GM12801 (cell line): Measurements from ENCODE around the gene NMD3.

Source experiments
- CTCF ChIP-seq: IDR thresholded peaks from one replicate; pipeline ENCODE4 v1.5.1; 2011; ENCODE audit warnings: control low read depth; ENCODE audit not compliant: insufficient read length; ENCODE audit errors: extremely low read depth

The NMD3 gene

GRCh38 chr3:161271646-161272045, 50.5 kb downstream of the NMD3 start:
- TF ChIP-seq CTCF = no peak

GRCh38 chr3:161272524-161272923, 51.4 kb downstream of the NMD3 start:
- TF ChIP-seq CTCF = no peak

GRCh38 chr3:161273589-161274218, 52.6 kb downstream of the NMD3 start:
- no peak for TF ChIP-seq CTCF

- no peak for TF ChIP-seq CTCF
These were observed 53.7 kb downstream of the NMD3 start for GRCh38 chr3:161274691-161275298.

- no peak for TF ChIP-seq CTCF
These were observed 54.8 kb downstream of the NMD3 start for GRCh38 chr3:161275919-161276318.

- TF ChIP-seq CTCF = no peak
These were observed 63.9 kb downstream of the NMD3 start for GRCh38 chr3:161284989-161285388.

GRCh38 chr3:161289174-161289573, 68.1 kb downstream of the NMD3 start:
- no peak for TF ChIP-seq CTCF
